ENCODE measurements around the gene DMBT1. TPM values are rescaled to one million over a fixed set of nuclear protein-coding genes. Genes with fewer than 3 reads are reported as not detected.
"Not testable (repeated sequence)": the region's sequence is repeated elsewhere in the genome, so short reads cannot be mapped to it uniquely, and the experiment has no call there.

Gene DMBT1
- total RNA-seq, 1 donor from 2014 or later = 0.44 TPM

DNA sequence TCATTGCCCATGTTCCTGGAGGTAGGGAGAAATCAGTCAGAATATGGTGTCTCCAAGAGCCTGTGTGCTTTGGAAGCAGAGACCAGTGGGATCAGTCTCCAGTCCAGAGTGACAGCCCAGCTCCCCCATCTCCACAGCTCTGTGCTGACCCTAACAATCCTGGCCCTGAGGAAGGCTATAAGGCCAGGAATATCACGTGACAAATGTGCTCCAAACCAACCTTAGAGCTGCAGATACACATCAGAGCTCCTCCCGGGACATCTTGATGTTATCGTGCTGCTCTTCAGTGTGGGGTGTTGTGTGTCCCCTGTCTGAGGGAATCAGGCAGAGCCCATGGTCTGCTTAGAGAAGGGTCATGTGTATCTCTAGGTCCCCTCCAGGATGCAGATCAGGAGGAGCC is 15.2 kb downstream of the DMBT1 start:
- Histone ChIP-seq H3K27me3 (ENCODE audit: low read depth) (no peaks in the 10 kb centered on the region), H3K27ac (replicated peaks) (no peak overlapping the region), H3K9me3 (replicated peaks) (peaks cover 19% of the 10 kb centered on the region), H3K36me3 (no peaks in the 10 kb centered on the region), H3K4me3 (no peak overlapping the region), H3K4me1 (no peaks in the 10 kb centered on the region)
- DNase-seq = no peak
- intact Hi-C loops (cut with micrococcal nuclease) = no loop called here
- TF ChIP-seq, protein P1, sequence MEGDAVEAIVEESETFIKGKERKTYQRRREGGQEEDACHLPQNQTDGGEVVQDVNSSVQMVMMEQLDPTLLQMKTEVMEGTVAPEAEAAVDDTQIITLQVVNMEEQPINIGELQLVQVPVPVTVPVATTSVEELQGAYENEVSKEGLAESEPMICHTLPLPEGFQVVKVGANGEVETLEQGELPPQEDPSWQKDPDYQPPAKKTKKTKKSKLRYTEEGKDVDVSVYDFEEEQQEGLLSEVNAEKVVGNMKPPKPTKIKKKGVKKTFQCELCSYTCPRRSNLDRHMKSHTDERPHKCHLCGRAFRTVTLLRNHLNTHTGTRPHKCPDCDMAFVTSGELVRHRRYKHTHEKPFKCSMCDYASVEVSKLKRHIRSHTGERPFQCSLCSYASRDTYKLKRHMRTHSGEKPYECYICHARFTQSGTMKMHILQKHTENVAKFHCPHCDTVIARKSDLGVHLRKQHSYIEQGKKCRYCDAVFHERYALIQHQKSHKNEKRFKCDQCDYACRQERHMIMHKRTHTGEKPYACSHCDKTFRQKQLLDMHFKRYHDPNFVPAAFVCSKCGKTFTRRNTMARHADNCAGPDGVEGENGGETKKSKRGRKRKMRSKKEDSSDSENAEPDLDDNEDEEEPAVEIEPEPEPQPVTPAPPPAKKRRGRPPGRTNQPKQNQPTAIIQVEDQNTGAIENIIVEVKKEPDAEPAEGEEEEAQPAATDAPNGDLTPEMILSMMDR (IDR thresholded peaks at IDR 0.05; ENCODE audit: borderline replicate concordance) = no peak

- Histone ChIP-seq H3K9me3 (replicated peaks) (peaks cover 19% of the 10 kb centered on the region), H3K27me3 (ENCODE audit: low read depth) (no peaks in the 10 kb centered on the region), H3K4me1 (no peaks in the 10 kb centered on the region), H3K36me3 (no peaks in the 10 kb centered on the region), H3K27ac (replicated peaks) (no peak overlapping the region), H3K4me3 (no peak overlapping the region)
- DNase-seq = no peak
- intact Hi-C loops (cut with micrococcal nuclease) = no loop called here
- TF ChIP-seq, protein P1 (IDR thresholded peaks at IDR 0.05; ENCODE audit: borderline replicate concordance) = no peak
These were observed 15.7 kb downstream of the DMBT1 start for GRCh38 chr10:122576291-122576690.

GRCh38 chr10:122577311-122577885 is 16.8 kb downstream of the DMBT1 start:
- H3K9me3 ChIP-seq (replicated peaks) = peaks cover 19% of the 10 kb centered on the region
- intact Hi-C loops (cut with micrococcal nuclease) = no loop called here
- DNase-seq = no peak

DNA sequence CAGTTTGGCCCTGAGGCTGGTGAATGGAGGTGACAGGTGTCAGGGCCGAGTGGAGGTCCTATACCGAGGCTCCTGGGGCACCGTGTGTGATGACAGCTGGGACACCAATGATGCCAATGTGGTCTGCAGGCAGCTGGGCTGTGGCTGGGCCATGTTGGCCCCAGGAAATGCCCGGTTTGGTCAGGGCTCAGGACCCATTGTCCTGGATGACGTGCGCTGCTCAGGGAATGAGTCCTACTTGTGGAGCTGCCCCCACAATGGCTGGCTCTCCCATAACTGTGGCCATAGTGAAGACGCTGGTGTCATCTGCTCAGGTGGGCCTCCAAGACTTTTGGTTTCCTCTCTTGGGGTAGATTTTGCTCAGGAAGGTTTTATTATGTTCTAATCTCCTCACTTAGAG is 25.5 kb downstream of the DMBT1 start:
- H3K27ac ChIP-seq (replicated peaks); H3K36me3 ChIP-seq; H3K4me3 ChIP-seq; H3K27me3 ChIP-seq (ENCODE audit: low read depth); H3K4me1 ChIP-seq; intact Hi-C loops (cut with micrococcal nuclease); H3K9me3 ChIP-seq (replicated peaks); DNase-seq: not testable (repeated sequence)

More at GRCh38 chr10:122577311-122577885, 16.8 kb downstream of the DMBT1 start:
- Histone ChIP-seq H3K27me3 (ENCODE audit: low read depth) (no peaks in the 10 kb centered on the region), H3K4me3 (no peak overlapping the region), H3K4me1 (no peaks in the 10 kb centered on the region), H3K36me3 (no peaks in the 10 kb centered on the region), H3K27ac (replicated peaks) (no peak overlapping the region)
- TF ChIP-seq, protein P1 (IDR thresholded peaks at IDR 0.05; ENCODE audit: borderline replicate concordance) = no peak

GRCh38 chr10:122587098-122587760 is 26.7 kb downstream of the DMBT1 start:
- intact Hi-C loops (cut with micrococcal nuclease) = no loop called here
- DNase-seq = no peak
- no peaks in the 10 kb centered on the region for H3K27me3 ChIP-seq (ENCODE audit: low read depth)
- H3K36me3 ChIP-seq = no peaks in the 10 kb centered on the region
- H3K4me1 ChIP-seq = no peaks in the 10 kb centered on the region
- H3K9me3 ChIP-seq (replicated peaks) = no peaks in the 10 kb centered on the region
- TF ChIP-seq, protein P1 (IDR thresholded peaks at IDR 0.05; ENCODE audit: borderline replicate concordance) = no peak
- H3K4me3 ChIP-seq = no peak overlapping the region
- no peak overlapping the region for H3K27ac ChIP-seq (replicated peaks)

DNA sequence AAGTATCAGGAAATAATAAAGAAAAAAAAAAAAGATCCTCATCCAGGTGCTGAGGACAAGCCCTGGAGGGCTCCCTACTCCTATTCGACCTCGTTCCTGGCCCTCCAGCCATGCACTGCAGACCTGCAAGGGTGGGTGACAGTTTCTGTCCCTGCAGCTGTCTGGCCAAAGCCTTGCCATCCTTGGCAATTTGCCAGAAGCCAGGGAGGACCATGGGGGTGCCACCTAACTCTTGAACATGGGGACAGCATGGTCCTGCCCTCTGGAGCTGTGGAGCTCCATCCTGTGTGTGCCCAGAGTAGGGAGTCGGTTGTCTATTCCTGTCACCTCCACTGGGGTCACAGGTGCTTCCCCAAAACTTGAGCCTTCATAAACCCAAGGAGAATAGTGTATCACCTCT is 27.8 kb downstream of the DMBT1 start:
- intact Hi-C loops (cut with micrococcal nuclease) = no loop called here

More for the DNA sequence above, 27.8 kb downstream of the DMBT1 start:
- TF ChIP-seq, protein P1 (IDR thresholded peaks at IDR 0.05; ENCODE audit: borderline replicate concordance) = no peak
- H3K27ac ChIP-seq (replicated peaks) = no peak overlapping the region
- no peak overlapping the region for H3K4me3 ChIP-seq
- no peaks in the 10 kb centered on the region for H3K4me1 ChIP-seq
- H3K9me3 ChIP-seq (replicated peaks) = no peaks in the 10 kb centered on the region
- DNase-seq = no peak
- no peaks in the 10 kb centered on the region for H3K36me3 ChIP-seq
- H3K27me3 ChIP-seq (ENCODE audit: low read depth) = no peaks in the 10 kb centered on the region

All from left ventricle myocardium inferior (tissue), 1 donor.